ENCODE results near the gene PRKACA.
"Not testable (repeated sequence)": the region's sequence is repeated elsewhere in the genome, so short reads cannot be mapped to it uniquely, and the experiment has no call there.

Gene PRKACA

GRCh38 chr19:14070268-14071050, 47.1 kb downstream of the PRKACA start:
- no peak for DNase-seq (ENCODE audit: low read depth in 2 of 2)

- no peak for DNase-seq (ENCODE audit: low read depth in 2 of 2)
These were observed 51.4 kb downstream of the PRKACA start for GRCh38 chr19:14066134-14066533.

- DNase-seq (ENCODE audit: low read depth in 2 of 2): no peak
These were observed 54.5 kb downstream of the PRKACA start for GRCh38 chr19:14063105-14063504.

- DNase-seq (ENCODE audit: low read depth in 2 of 2): no peak
These were observed 55.1 kb downstream of the PRKACA start for GRCh38 chr19:14062558-14062855.

GRCh38 chr19:14061751-14062557, 55.6 kb downstream of the PRKACA start, which contains the start of gene PALM3:
TSS of gene PALM3 (minus strand) at chr19:14062076. CDS start at chr19:14061980, 96 bp downstream.
- no peak for DNase-seq (ENCODE audit: low read depth in 2 of 2)

- DNase-seq (ENCODE audit: low read depth in 2 of 2): no peak
These were observed 56.3 kb downstream of the PRKACA start for GRCh38 chr19:14061081-14061749.

GRCh38 chr19:14059652-14060155, 57.9 kb downstream of the PRKACA start:
- no peak for DNase-seq (ENCODE audit: low read depth in 2 of 2)

GRCh38 chr19:14059093-14059480, 58.5 kb downstream of the PRKACA start:
- DNase-seq (ENCODE audit: low read depth in 2 of 2): no peak

GRCh38 chr19:14058182-14059092, 59.1 kb downstream of the PRKACA start:
- DNase-seq (ENCODE audit: low read depth in 2 of 2): no peak

GRCh38 chr19:14056741-14057356, 60.7 kb downstream of the PRKACA start:
- DNase-seq (ENCODE audit: low read depth in 2 of 2): no peak

- DNase-seq (ENCODE audit: low read depth in 2 of 2): no peak
These were observed 61.4 kb downstream of the PRKACA start for GRCh38 chr19:14056069-14056666.

GRCh38 chr19:14055396-14055795, 62.2 kb downstream of the PRKACA start:
- DNase-seq (ENCODE audit: low read depth in 2 of 2): no peak

GRCh38 chr19:14054721-14055120, 62.8 kb downstream of the PRKACA start:
- DNase-seq (ENCODE audit: low read depth in 2 of 2): no peak

GRCh38 chr19:14054099-14054498, 63.5 kb downstream of the PRKACA start:
- DNase-seq (ENCODE audit: low read depth in 2 of 2): no peak

GRCh38 chr19:14053500-14053899, 64.1 kb downstream of the PRKACA start:
- no peak for DNase-seq (ENCODE audit: low read depth in 2 of 2)

- no peak for DNase-seq (ENCODE audit: low read depth in 2 of 2)
These were observed 64.5 kb downstream of the PRKACA start for GRCh38 chr19:14053032-14053431.

- no peak for DNase-seq (ENCODE audit: low read depth in 2 of 2)
These were observed 65.1 kb downstream of the PRKACA start for GRCh38 chr19:14052470-14052869.

- DNase-seq (ENCODE audit: low read depth in 2 of 2): no peak
These were observed 65.6 kb downstream of the PRKACA start for GRCh38 chr19:14051980-14052379.

GRCh38 chr19:14050961-14051360, 66.6 kb downstream of the PRKACA start:
- not testable (repeated sequence) for DNase-seq (ENCODE audit: low read depth in 2 of 2)

- no peak for DNase-seq (ENCODE audit: low read depth in 2 of 2)
These were observed 67.0 kb downstream of the PRKACA start for GRCh38 chr19:14050512-14050911.

Measured in stimulated activated CD4-positive, alpha-beta T cell treated with anti-CD3 and anti-CD28 coated beads, Interleukin-15, amount 100 ng/mL, for 48 hours (primary cell).